HG02973 (cell line): ENCODE data around the gene PNMA8A.

Experiments
- ATAC-seq: cut with Tn5 transposase; IDR thresholded peaks from one replicate; pipeline ENCODE4 v1.9.1; 2021; ENCODE audit warnings: moderate library complexity; ENCODE audit not compliant: unreplicated experiment

The PNMA8A gene

DNA sequence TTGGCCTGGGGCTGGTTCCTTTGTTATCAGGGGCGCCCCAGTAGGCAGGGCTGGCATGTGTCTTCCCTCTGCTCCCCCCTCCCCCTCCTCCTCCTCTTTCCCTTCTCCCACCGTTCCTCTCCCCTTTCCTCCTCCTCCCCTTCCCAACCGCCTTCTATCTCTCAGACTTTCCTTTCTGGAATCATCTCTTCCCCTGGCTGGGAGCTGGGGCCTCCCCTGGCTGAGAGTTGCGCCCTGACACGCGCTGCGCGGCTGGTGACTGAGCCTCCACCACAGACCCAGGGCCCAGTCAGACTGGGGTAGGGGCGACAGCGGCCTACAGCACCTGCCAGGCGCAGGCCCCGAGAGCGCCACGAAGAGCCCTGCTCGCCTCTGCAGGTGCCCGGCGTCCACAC, 21.5 kb upstream of the PNMA8A start:
- ATAC-seq: no peak

DNA sequence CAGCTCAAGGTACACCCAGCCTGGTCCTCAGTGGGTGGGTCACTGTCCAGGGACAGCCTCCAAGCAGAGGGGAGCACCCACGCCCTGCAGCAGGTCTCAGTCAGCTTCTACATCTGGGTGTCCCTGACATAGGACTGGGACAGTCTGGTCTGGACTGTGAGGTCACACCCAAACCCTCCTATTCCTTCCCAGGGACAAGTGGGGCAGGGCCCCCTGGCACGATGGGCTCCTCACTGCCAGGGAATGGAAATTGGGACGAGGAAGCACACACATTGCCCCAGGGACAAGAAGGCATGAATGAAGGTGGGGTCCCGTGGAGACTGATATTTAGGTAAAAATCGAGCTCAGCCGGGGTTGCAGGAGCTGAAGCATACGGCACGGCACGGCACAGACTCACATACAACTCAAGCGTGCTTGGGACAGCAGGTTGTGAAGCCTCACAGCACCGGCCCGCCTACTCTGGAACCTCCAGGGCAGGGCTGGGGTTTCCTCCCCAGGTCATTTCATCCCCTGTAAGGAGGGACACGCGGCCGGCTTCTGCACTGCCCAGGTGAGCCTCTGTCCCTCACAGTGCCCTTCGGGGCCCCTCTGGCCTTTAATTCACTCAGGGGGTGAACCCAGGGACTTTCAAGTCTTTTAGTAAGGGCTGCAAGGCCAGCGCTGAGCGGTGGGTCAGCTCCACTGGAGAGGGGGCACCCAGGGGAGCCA, 20.8 kb upstream of the PNMA8A start:
- no peak for ATAC-seq

DNA sequence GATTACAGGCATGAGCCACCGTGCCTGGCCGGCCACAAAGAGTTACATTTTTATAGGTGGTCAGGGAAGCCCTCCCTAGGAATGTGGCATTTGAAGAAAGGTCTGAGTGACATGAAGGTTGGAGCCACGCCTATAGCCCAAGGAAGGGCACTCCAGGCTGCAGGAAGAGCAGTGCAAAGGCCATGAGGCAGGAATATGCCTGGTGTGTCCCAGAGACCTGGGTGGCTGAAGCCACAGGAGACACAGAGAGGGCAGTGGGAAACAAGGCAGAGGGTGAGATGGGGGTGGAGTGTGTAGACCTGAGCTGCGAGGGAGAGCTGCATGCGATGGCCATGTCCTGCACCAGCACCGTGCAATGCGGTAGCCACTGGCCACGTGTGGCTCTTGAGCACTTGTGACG, 19.4 kb upstream of the PNMA8A start:
- ATAC-seq: no peak

DNA sequence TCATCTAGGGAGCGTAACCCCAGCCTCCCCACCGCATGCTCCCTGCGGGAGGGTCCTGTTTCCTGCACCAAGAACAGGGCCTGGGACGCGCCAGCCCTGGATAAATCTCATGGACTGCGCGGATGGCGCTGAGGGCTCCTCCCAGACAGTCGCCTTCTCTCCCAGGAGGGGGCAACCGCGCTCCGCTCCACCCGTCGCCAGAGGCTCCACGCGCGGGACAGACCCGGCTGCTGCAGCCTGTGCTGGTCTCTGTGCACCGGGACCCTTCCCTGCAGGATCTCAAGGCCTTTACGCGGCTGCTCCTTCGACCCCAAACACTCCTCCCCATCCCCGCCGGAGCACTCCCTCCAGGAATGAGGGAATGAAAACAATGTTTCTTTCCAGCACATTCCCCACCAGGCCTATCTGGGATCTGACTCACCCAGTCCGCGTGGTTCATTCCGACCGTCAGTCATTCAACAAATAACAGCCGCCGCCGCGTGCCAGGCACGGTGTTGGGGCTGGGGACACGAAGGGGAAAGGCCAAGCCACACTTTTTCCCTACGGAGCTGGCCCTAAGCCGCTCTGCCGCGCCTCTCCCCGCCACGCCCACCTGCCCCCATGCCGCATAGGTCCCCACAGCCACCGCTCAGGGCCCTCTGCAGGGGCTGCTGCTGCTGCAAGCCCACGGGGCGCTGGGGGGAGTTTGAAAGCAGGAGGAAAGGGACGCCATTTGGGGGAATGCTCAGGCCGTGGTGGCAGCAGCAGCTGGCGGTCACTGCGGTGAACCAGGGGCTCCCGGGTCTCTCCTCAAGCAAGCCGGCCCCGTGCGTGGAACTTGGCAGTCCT, 18.3 kb upstream of the PNMA8A start:
- ATAC-seq: no peak

DNA sequence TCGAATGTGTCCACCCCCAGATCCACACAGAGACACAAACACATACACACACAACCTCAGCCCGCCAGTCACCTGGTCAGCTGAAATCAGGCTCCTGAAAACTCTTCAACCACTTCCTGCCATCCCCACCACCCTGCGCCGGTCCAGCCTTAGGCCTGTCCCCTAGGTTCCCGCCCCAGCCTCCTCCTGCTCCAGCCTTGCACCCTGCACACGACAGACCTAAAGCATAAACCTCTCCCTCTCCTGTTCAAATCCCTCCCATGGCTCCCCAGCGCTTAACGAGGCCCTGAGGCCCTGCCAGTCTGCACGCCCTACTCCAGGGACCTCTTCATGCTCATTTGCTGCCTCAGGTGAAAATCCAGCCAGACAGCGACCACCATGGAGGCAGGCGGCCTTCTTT, 17.2 kb upstream of the PNMA8A start:
- ATAC-seq: no peak

DNA sequence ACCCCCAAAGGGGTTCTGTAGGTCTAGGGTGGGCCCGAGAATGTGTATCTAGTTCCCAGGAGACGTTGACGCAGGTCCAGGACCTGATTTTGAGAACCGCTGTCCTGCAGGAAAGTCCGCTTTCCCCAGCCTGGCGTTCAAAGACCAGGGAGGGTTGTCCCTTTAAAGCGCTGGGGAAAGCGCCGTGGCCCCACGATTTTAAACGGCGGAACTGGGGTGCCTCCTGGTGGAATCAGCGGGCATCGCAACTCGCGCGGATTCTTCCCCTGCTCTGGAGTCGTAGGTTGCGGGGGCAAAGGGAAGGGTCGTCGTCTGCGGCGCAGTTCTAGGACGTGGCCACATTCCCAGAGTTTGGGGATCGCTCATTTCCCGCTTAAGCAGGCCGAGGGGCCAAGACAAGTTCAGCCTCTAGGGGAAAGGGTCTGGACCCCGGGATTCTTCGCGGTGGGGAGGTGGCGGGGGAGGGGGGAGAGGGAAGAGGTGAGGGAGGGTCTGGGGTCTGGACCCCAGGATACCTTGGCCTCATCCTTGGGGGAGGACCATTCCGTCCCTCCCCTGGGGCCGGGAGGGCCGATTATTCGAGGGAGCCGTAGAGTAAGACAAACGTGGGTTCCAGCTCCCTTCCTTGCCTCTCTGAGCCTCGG, 16.6 kb upstream of the PNMA8A start:
- no peak for ATAC-seq

DNA sequence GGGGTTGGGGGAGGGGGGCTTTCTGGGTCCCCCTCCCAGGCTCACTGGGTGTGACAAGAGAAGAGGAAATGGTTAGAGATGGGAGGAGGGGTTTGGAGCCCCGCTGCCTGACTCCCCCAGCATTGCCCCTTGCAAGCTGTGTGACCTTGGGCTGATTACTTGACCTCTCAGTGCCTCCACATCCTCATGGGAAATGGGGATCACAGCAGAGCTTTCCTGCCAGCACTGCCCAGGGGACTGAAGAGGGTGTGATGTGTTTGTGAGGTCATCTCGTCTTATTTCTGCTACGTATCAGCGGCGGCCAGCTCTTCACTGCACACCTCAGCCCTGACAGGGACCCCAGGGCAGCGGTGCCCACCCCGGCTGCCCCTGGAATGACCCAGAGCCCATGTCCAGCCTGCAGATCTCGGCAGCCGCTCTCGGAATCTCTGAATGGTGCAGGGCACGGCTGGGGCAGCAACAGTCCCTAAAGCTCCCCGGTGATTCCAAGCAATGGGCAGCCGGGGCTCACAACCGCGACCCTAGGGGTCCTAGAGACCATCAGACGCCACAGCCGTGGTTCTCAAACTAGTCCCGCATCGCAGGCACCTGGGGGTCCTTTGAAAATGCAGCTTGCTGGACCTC, 15.9 kb upstream of the PNMA8A start:
- ATAC-seq: no peak

DNA sequence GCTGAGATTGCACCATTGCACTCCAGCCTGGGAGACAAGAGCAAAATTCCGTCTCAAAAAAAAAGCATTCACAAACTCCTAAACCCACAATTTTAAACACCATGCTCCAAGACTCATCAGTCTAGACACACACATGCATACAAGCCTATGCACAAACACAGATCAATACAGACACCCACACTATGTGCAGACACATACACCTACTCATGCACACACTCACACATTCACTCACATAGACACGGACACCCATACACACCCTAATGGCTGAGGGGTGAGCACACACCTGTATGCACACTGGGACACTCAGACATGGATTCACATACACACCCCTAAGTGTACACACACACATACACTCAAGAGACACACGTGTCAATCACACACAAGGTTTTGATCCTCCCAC, 15.0 kb upstream of the PNMA8A start:
- ATAC-seq: no peak

DNA sequence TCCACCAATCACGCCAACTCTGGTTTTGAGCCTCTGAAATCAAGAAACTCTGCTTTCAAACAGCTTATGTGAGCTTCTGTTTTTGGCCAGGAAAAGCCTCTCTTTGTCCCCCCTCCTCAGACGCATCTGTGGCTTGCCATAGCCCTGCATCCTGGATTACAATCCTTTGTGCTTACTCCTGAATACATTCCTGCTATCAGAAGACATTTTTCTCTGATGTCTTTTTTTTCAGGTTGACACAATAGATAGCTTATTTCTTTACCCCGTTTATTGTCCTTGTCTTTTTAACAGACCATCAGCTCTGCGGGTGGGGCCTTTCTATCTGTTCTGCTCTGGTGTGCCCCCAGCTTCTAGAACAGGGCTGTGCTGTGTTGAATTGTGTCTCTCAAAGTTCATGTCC, 13.3 kb upstream of the PNMA8A start:
- no peak for ATAC-seq

DNA sequence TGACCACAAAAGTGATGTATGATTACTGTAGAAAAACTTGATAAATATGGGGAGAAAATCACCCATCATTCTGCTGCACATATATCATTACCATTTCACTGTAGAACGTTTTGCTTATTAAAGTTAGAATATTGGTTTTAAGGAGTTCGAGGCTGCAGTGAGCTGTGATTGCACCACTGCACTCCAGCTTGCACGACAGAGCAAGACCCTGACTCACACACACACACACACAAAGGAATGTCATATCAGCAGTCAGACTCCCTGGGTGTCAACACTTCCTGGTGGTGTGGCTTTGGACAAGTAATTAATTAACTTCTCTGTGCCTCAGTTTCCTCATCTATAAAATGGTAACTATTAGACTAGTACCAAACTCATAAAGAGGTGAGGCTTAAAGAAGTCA, 11.3 kb upstream of the PNMA8A start:
- ATAC-seq: no peak

DNA sequence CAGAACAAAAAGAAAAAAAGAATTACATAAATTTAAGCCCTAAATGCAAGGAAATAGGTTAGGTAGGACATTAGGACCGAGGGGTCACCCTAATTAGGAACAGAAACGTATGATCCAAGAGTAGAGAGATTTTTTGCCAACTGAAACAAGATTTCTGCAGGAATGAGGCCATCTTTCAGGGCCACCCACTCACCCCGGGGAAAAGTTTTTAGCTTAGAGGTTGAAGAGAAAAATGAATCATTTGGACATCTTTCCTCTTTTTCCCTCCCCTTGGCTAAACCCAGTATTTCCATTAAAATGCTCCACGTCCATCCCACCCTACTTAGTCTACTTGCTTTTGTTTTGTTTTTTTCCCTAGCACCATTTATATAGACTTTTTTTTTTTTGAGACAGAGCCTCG, 10.6 kb upstream of the PNMA8A start:
- ATAC-seq: no peak

DNA sequence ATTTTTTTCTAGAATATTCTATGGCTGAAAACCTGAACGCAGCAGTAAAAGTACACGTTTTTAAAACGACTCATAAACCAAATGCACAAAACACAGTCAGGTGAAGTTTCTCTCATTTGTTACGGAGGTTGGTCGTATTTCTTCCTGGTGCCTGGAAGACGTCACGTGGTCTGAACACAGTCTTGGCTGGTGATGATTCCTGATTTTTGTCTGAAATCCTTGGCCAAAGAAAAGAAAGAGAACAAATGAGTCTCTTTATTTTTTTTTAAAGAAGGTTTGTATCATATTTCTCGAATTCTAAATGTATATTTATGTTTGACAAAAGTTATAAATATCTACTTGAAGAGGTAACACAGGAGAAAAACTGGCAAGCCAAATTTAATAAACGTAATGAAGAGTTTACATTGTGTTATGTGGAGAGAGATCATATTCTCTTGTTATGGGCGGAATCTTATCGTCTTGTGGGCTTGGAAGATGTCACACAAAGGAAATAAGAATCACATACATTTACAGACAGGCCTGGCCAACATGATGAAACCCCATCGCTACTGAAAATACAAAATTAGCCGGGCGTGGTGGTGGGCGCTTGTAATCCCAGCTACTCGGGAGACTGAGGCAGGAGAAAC, 10.0 kb upstream of the PNMA8A start:
- no peak for ATAC-seq

DNA sequence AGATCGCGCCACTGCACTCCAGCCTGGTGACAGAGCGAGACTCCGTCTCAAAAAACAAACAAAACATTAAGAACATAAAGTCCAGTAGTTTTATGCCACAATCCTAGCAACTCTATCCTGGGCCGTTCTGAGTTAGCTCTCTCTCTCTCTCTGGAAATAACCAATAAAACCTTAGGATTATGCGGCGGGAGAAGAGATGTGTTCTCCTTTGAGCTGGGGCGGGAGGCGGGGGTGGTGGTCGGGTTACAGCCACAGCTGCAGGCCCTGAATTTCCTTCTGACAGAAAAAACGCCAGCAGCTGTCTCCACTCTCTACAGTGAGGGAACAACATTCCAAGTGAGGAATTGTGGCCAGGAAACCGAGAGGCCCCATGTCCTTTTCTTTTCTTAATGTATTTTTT, 9.1 kb upstream of the PNMA8A start:
- ATAC-seq: no peak

DNA sequence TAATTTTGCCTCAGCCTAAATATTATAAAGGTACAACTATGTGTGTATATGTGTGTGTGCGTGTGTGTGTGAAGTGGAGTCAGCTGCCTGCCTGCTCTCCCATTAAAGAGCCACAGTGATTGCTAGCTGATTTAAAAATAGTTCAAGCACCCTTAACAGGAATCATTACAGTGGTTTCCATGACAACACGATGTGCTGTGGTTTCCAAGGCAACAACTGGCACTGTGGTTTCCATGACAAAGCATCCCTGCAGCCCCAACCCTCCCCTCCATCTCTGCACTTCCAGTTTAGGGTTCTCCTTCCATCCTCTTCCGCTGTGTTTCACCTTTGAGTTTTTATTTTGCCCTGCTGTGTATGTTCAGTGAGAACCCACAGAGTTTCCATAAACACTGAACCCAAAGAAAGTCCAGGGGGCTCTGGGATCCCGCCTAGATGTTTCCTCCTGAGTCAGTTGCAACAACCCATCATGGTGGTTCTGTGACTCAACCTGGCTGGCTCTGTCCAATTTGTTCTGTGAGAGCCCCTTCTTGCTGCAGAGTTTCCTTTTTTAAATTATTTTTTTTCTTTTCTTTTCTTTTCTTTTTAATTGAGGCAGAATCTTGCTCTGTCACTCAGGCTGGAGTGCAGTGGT, 7.1 kb upstream of the PNMA8A start:
- no peak for ATAC-seq

DNA sequence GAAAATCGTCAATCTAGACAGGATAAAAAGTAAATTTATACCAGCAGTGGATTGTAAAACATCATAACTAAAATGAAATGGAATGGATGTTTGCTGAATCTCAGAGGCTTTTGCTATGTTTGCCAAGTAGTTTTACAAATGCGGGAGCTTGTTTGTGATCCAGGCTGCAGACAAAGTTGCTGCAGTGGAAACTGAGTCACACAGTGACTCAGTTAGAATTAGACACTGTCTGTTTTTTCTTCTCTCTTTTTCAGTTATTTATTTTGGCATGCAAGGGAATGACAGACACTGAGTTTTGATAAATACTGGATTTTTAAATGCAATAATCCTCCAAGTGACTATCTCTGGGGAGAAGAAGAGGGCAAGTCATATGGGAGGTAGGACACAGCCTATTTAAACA, 4.6 kb upstream of the PNMA8A start:
- no peak for ATAC-seq

DNA sequence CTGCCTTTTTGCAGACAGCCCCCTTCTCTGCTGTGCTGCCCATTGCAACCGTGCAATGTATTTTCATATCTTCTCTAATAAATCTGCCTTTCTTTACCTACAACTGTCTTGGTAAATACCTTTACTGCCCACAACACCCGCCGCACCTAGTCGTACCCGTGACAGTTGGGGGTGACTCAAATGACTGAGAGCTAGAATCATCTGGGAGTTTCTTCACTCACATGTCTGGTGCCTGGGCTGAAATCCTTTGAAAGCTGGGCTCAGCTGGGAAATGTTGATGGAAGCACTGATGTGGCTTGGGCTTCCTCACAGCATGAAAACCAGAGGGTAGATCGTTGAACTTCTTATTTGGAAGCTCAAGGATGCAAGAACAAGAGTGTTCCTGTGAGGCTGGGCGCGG, 2.8 kb upstream of the PNMA8A start:
- no peak for ATAC-seq

DNA sequence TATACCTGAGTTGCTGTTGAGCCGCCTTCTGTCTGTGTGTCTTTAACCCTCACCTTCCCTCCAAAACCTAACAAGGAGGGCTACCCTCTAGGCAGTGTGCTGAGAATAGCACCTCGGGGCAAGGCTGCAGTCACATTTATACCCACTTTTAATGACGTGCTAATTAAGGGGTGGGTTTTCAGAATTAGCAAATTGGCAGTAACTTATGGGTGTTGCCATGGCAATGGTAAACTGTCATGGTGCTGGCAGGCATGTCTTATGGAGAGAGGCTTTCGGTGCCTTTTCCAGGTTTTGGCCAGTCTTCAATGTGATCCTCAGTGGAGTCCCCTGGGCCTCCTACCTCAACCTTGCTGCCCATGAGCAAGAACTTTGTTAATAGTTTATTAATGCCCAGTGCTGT, 1.2 kb upstream of the PNMA8A start:
- ATAC-seq: no peak

DNA sequence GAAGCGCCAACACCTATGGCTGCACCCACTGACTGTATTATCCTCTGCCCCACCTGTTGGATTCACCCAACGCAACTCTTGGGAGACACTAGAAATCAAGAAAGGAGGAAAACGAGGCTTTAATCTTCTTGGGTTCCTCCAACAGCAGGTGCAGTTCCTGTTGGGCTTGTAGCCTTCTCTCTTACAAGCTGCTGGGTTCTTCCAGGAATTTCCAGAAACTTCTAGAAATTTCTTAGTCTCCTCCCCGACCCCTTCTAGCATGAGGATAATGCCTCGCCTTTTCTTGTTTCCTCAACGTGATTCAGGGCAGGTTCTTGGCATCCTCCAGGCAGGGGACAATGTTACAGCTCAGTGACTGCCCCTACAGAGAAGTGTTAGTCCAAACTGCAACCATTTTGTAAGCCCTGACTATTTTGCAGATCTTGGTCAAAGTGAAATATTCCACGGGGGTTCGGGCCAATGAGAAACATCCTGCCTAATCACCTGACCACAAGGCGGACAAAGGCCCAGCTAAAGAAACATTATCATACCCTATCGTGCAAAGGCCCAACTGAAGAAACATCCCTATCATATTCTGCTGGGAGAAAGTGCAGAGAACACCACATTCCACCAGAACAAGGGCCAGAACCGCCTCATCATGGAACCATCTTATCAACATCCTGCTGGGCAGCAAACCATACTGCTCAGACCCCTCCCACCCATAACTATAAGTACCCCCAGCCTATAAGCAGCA, 614 bp upstream of the PNMA8A start:
- no peak for ATAC-seq

DNA sequence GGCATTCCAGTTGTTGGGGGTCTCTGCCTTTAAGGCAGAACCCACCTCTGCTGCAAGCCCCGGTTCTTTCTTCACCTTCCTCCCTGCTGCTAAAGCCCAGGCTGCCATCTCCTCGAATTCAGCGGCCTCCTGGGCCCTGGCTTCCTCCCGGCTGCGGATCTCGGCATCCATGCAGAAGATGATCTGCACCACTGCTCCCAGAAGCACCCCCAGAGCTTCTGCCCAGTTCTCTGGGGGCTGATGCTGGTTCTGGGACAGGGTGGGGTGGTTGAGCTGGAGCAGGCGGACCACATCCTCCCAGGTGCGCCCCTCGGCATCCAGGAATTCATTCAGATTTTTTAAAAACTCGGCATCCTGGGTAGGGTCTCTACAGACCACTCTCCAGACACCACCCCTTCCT, 987 bp downstream of the PNMA8A start:
- no peak for ATAC-seq

DNA sequence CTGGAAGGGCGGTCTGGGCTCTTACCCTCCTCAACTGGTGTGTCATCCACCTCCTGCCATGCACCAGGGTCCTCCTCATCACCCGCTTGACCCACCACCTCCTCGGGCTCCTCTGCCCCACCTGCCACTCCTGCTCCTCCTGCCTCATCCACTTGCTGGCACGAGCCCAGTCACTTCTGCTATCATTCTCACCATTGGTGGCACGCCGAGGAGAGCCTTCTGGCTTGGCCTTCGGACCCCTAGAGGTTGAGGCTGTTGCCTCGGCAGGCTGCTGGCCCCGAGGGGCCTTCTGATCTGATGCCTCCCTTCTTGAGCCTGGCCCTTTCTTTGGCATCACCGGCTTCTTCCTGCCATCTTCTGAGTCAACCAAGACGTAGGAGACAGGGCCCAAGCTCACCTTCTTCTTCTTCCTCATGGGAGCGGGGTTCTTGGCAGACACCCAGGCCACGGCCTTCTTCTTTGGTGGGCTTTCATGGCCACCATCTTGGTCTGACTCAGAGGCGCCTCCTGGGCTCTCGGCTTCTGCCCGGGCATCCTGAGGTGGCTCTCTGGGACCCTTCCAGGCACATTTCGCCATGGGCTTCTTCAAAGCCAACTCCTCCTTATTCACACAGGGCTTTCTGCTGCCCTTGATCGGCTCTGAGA, 1.7 kb downstream of the PNMA8A start:
- no peak for ATAC-seq
